Fibroblast of lung (primary cell): Measurements from ENCODE around the gene CCDC71. TPM values are rescaled to one million over a fixed set of nuclear protein-coding genes. Genes with fewer than 3 reads are reported as not detected.

ENCODE experiments used
- DNase-seq, 2 donors: peaks; one replicate each; pipeline versions ENCODE4 v3.0.0 to v3.0.0-alpha.2; 2010; ENCODE audit warnings: low read depth in 2 of 2
- H2AFZ ChIP-seq: 2 replicates; pipeline ENCODE4 v1.5.1; 2012; ENCODE audit warnings: low read length, control low read depth, inconsistent platforms
- H3K27ac ChIP-seq: 2 replicates; pipeline ENCODE4 v1.5.1; 2011; ENCODE audit warnings: low read length, control low read depth; ENCODE audit not compliant: insufficient read depth
- H3K27me3 ChIP-seq: 2 replicates; pipeline ENCODE4 v1.5.1; 2011; ENCODE audit warnings: mild to moderate bottlenecking, low read length; ENCODE audit not compliant: control insufficient read depth, insufficient read depth
- H3K36me3 ChIP-seq: 2 replicates; pipeline ENCODE4 v1.5.1; 2011; ENCODE audit warnings: low read length; ENCODE audit not compliant: control insufficient read depth, insufficient read depth
- H3K4me1 ChIP-seq: 2 replicates; pipeline ENCODE4 v1.5.1; 2011; ENCODE audit warnings: low read length; ENCODE audit not compliant: control insufficient read depth, insufficient read depth; ENCODE audit errors: extremely low read depth
- H3K4me2 ChIP-seq: 2 replicates; pipeline ENCODE4 v1.5.1; 2011; ENCODE audit warnings: low read length, control low read depth; ENCODE audit not compliant: insufficient read depth; ENCODE audit errors: extremely low read depth
- H3K4me3 ChIP-seq, 4 experiments: fragments of 200-600 bp in 1 of 4; sonication (generic) in 1 of 4; replicated peaks in 1 of 4; 2 replicates each; pipeline ENCODE4 v1.5.1; 2011 to 2016; ENCODE audit warnings: low read length in 4 of 4, low read depth in 3 of 4, mild to moderate bottlenecking in 3 of 4, control low read depth in 2 of 4, inconsistent platforms in 1 of 4, mixed read lengths in 1 of 4; ENCODE audit not compliant: insufficient read depth in 1 of 4; ENCODE audit errors: control extremely low read depth in 1 of 4
- H3K79me2 ChIP-seq: 2 replicates; pipeline ENCODE4 v1.5.1; 2012; ENCODE audit warnings: mild to moderate bottlenecking, low read length, inconsistent platforms; ENCODE audit not compliant: control insufficient read depth, insufficient read depth
- H3K9ac ChIP-seq: 2 replicates; pipeline ENCODE4 v1.5.1; 2011; ENCODE audit warnings: mild to moderate bottlenecking, low read length, control low read depth; ENCODE audit not compliant: insufficient read depth
- H3K9me3 ChIP-seq: 2 replicates; pipeline ENCODE4 v1.5.1; 2012; ENCODE audit warnings: low read depth, low read length; ENCODE audit not compliant: control insufficient read depth, insufficient read depth
- H4K20me1 ChIP-seq: 2 replicates; pipeline ENCODE4 v1.5.1; 2011; ENCODE audit warnings: low read length; ENCODE audit not compliant: control insufficient read depth, insufficient read depth; ENCODE audit errors: extremely low read depth
- CTCF ChIP-seq, 2 donors: IDR thresholded peaks in 1 of 2; conservative IDR thresholded peaks in 1 of 2; 1 replicate in 1 of 2; 2 replicates in 1 of 2; pipeline ENCODE4 v1.5.1; 2011 to 2012; ENCODE audit warnings: low read length in 2 of 2, control low read depth in 1 of 2, inconsistent platforms in 1 of 2, low read depth in 1 of 2, mild to moderate bottlenecking in 1 of 2
- EZH2 ChIP-seq: IDR thresholded peaks from 2 replicates; pipeline ENCODE4 v1.5.1; 2012; ENCODE audit warnings: low read length, control low read depth, mild to moderate bottlenecking; ENCODE audit errors: missing control alignments
- polyA plus RNA-seq, 2 donors: library from polyadenylated mRNA; depleted of rRNA in 1 of 2; stranded (reverse) in 1 of 2; unstranded in 1 of 2; fragments of >200 nt; gene quantifications; 2 replicates each; pipeline ENCODE4 v1.2.1, GENCODE V29; 2011 to 2012; ENCODE audit warnings: missing spikeins in 1 of 2
- total RNA-seq: library from RNA; depleted of rRNA; stranded (reverse); fragments of >200 nt; gene quantifications from 2 replicates; pipeline ENCODE4 v1.2.1, GENCODE V29; 2014

CCDC71 gene
- total and polyA plus RNA-seq, 2 donors (not counting 1 experiment from before 2014, with no cell fraction given) = 13.0 to 17.8 TPM

GRCh38 chr3:49119036-49119435 lies 47.1 kb downstream of the CCDC71 start:
- Histone ChIP-seq H3K27me3 (no peaks in the 10 kb centered on the region), H3K4me3 (peak overlapping the region in 3 of 4 experiments; percentile 19 to 95 (median 90)), H2AFZ (no peak overlapping the region), H3K9ac (no peak overlapping the region), H4K20me1 (no peaks in the 10 kb centered on the region), H3K4me1 (peaks cover 9% of the 10 kb centered on the region), H3K4me2 (peak overlapping the region; percentile 98), H3K27ac (peak overlapping the region; percentile 32), H3K79me2 (peaks cover 16% of the 10 kb centered on the region), H3K9me3 (no peaks in the 10 kb centered on the region), H3K36me3 (peaks cover 53% of the 10 kb centered on the region)
- DNase-seq = peak; percentile 27 to 32
- no peak for TF ChIP-seq CTCF (conservative IDR thresholded peaks at IDR 0.05 in 1 of 2, IDR thresholded peaks at IDR 0.05 in 1 of 2; ENCODE audit: low read depth in 1 of 2, low read length in 2 of 2)
- no peak for TF ChIP-seq EZH2

Other genes starting within 250 kb of the CCDC71 start
- gene ARIH2, start 247.5 kb downstream of the CCDC71 start, total RNA-seq = 80.1 and 91.7 TPM in 2 replicates
- gene ARIH2, start 247.5 kb downstream of the CCDC71 start, polyA plus RNA-seq = 65.8 and 71.4 TPM in 2 replicates
- 33.4 and 46.7 TPM in 2 replicates for gene P4HTM, start 176.1 kb downstream of the CCDC71 start, total RNA-seq
- 16.0 and 16.2 TPM in 2 replicates for gene P4HTM, start 176.1 kb downstream of the CCDC71 start, polyA plus RNA-seq
- 59.6 and 77.9 TPM in 2 replicates for gene WDR6, start 158.9 kb downstream of the CCDC71 start, total RNA-seq
- gene WDR6, start 158.9 kb downstream of the CCDC71 start, polyA plus RNA-seq = 58.7 and 68.2 TPM in 2 replicates
- gene DALRD3, start 147.8 kb downstream of the CCDC71 start, total RNA-seq = 53.4 and 70.2 TPM in 2 replicates
- 40.2 and 50.8 TPM in 2 replicates for gene DALRD3, start 147.8 kb downstream of the CCDC71 start, polyA plus RNA-seq
- gene NDUFAF3, start 144.2 kb downstream of the CCDC71 start, total RNA-seq = 71.1 and 113 TPM in 2 replicates
- gene NDUFAF3, start 144.2 kb downstream of the CCDC71 start, polyA plus RNA-seq = 57.3 and 69.1 TPM in 2 replicates
- 448 and 560 TPM in 2 replicates for gene IMPDH2, start 136.9 kb downstream of the CCDC71 start, total RNA-seq
- gene IMPDH2, start 136.9 kb downstream of the CCDC71 start, polyA plus RNA-seq = 187 and 203 TPM in 2 replicates
- 50.3 and 59.0 TPM in 2 replicates for gene QRICH1, start 72.3 kb downstream of the CCDC71 start, total RNA-seq
- gene QRICH1, start 72.3 kb downstream of the CCDC71 start, polyA plus RNA-seq = 48.7 and 71.6 TPM in 2 replicates
- gene QARS1, start 61.6 kb downstream of the CCDC71 start, total RNA-seq = 292 and 304 TPM in 2 replicates
- gene QARS1, start 61.6 kb downstream of the CCDC71 start, polyA plus RNA-seq = 164 and 166 TPM in 2 replicates
- gene USP19, start 45.5 kb downstream of the CCDC71 start, total RNA-seq = 49.1 and 53.8 TPM in 2 replicates
- 23.3 and 25.0 TPM in 2 replicates for gene USP19, start 45.5 kb downstream of the CCDC71 start, polyA plus RNA-seq
- 747 and 1,026 TPM in 2 replicates for gene LAMB2, start 33.3 kb downstream of the CCDC71 start, total RNA-seq
- 285 and 375 TPM in 2 replicates for gene LAMB2, start 33.3 kb downstream of the CCDC71 start, polyA plus RNA-seq
- gene KLHDC8B, start 5.3 kb upstream of the CCDC71 start, total RNA-seq = 40.5 and 42.6 TPM in 2 replicates
- gene KLHDC8B, start 5.3 kb upstream of the CCDC71 start, polyA plus RNA-seq = 26.7 and 34.4 TPM in 2 replicates
- 1.5 TPM in 2 replicates for gene C3orf62, start 110.9 kb upstream of the CCDC71 start, total RNA-seq
- gene C3orf62, start 110.9 kb upstream of the CCDC71 start, polyA plus RNA-seq = 1.2 and 1.3 TPM in 2 replicates
- gene USP4, start 173.7 kb upstream of the CCDC71 start, total RNA-seq = 20.3 and 28.7 TPM in 2 replicates
- gene USP4, start 173.7 kb upstream of the CCDC71 start, polyA plus RNA-seq = 47.1 and 53.9 TPM in 2 replicates
- 447 and 456 TPM in 2 replicates for gene GPX1, start 192.0 kb upstream of the CCDC71 start, total RNA-seq
- gene GPX1, start 192.0 kb upstream of the CCDC71 start, polyA plus RNA-seq = 227 and 428 TPM in 2 replicates
- gene RHOA, start 245.6 kb upstream of the CCDC71 start, total RNA-seq = 352 and 548 TPM in 2 replicates
- gene RHOA, start 245.6 kb upstream of the CCDC71 start, polyA plus RNA-seq = 727 and 1,002 TPM in 2 replicates
- 14.4 and 34.5 TPM in 2 replicates for gene TCTA, start 246.1 kb upstream of the CCDC71 start, total RNA-seq
- gene TCTA, start 246.1 kb upstream of the CCDC71 start, polyA plus RNA-seq = 51.6 and 57.8 TPM in 2 replicates